ENCODE data around the gene GPR35. TPM values are rescaled to one million over a fixed set of nuclear protein-coding genes. Genes with fewer than 3 reads are reported as not detected.
"Not testable (repeated sequence)": the region's sequence is repeated elsewhere in the genome, so short reads cannot be mapped to it uniquely, and the experiment has no call there.

The GPR35 gene
- total RNA-seq, 8 experiments from 2014 or later = 0.15 to 1.3 (median 0.54) TPM

- H3K4me3 ChIP-seq; H3K4me1 ChIP-seq (replicated peaks in 1 of 2); H3K27ac ChIP-seq; in situ Hi-C loops (cut with MboI; ENCODE audit: low pct_unique_long_range_greater_than_20kb in 2 of 9, low sequenced_read_pairs in 9 of 9, unreplicated experiment in 9 of 9): not testable (repeated sequence)
- no CpG with 5 or more reads among the region's 19 CpGs for WGBS, 10 experiments
- ATAC-seq (replicated peaks in 6 of 8) = peak in 1 of 8 experiments; percentile 30
These were observed 53.6 kb downstream of the GPR35 start for GRCh38 chr2:240678909-240679308.

DNA sequence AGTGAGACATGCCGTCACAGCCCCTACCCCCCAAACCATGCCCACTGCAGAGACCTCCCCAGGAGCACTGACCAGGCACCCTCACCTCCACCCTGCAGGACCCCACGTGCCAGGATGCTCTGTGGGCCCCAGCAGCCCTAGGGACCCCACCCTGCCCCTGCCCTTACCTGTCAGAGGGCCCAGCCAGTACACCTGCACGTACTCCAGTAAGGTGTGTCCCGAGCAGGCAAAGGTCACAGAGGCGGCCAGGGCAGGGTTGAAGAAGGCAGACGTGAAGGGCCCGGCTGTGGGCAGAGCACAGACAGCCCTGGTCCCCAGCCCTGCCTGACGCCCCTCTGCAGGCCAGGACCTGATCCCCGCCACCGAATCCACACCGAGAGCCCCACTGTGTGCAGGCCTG is 54.9 kb downstream of the GPR35 start:
- in situ Hi-C loops (cut with MboI; ENCODE audit: low pct_unique_long_range_greater_than_20kb in 2 of 9, low sequenced_read_pairs in 9 of 9, unreplicated experiment in 9 of 9); ATAC-seq (replicated peaks in 6 of 8); H3K4me1 ChIP-seq (replicated peaks in 1 of 2); H3K27ac ChIP-seq; H3K4me3 ChIP-seq: not testable (repeated sequence)
- WGBS, 10 experiments = no CpG with 5 or more reads among the region's 11 CpGs

Other genes with a start within 250 kb of the GPR35 start
- 10 to 100 TPM in 6 of 8 experiments, 1 to 10 TPM in 2; 3.8 to 44.1 (median 18.0) TPM for gene GPC1, start 189.8 kb upstream of the GPR35 start, total RNA-seq
- gene ANKMY1, start 67.5 kb upstream of the GPR35 start, total RNA-seq = 10 to 100 TPM in 3 of 8 experiments, 1 to 10 TPM in 5; 4.9 to 27.3 (median 9.5) TPM
- 10 to 100 TPM in 3 of 8 experiments, 1 to 10 TPM in 5; 4.4 to 11.2 (median 8.5) TPM for gene DUSP28, start 65.1 kb upstream of the GPR35 start, total RNA-seq
- gene RNPEPL1, start 57.0 kb upstream of the GPR35 start, total RNA-seq = 10 to 100 TPM in 3 of 8 experiments, 1 to 10 TPM in 5; 3.4 to 32.6 (median 6.5) TPM
- 10 to 100 TPM; 13.9 to 35.9 (median 23.9) TPM for gene CAPN10, start 38.7 kb upstream of the GPR35 start, total RNA-seq
- under 1 TPM in 7 of 8 experiments, not detected in 1; 0.05 to 0.52 (median 0.21) TPM for gene AQP12B, start 57.4 kb downstream of the GPR35 start, total RNA-seq
- not detected for gene AQP12A, start 66.4 kb downstream of the GPR35 start, total RNA-seq
- 100 to 1,000 TPM in 5 of 8 experiments, 1 to 10 TPM in 2, under 1 TPM in 1; 0.36 to 180 (median 118) TPM for gene KIF1A, start 194.7 kb downstream of the GPR35 start, total RNA-seq
- under 1 TPM in 5 of 8 experiments, not detected in 3; 0.14 to 1.00 (median 0.38) TPM for gene AGXT, start 243.3 kb downstream of the GPR35 start, total RNA-seq